ENCODE data around the gene KRTAP5-6.

DNA sequence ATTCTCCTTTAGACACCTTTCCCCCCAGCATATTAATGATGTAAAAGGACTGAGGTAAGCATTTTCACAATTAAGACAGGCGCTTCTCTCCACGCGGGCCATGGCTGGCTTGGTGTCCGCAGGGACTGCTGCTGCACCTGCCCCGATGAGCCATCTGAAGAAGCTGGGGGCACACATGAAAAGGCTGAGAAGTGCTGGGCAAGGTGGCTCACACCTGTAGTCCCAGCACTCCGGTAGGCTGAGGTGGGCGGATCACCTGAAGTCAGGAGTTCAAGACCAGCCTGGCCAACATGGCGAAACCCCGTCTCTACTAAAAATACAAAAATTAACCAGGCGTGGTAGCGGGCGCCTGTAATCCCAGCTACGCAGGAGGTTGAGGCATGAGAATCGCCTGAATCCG, 21.3 kb downstream of the KRTAP5-6 start:
- TF ChIP-seq, protein P1, sequence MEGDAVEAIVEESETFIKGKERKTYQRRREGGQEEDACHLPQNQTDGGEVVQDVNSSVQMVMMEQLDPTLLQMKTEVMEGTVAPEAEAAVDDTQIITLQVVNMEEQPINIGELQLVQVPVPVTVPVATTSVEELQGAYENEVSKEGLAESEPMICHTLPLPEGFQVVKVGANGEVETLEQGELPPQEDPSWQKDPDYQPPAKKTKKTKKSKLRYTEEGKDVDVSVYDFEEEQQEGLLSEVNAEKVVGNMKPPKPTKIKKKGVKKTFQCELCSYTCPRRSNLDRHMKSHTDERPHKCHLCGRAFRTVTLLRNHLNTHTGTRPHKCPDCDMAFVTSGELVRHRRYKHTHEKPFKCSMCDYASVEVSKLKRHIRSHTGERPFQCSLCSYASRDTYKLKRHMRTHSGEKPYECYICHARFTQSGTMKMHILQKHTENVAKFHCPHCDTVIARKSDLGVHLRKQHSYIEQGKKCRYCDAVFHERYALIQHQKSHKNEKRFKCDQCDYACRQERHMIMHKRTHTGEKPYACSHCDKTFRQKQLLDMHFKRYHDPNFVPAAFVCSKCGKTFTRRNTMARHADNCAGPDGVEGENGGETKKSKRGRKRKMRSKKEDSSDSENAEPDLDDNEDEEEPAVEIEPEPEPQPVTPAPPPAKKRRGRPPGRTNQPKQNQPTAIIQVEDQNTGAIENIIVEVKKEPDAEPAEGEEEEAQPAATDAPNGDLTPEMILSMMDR (IDR thresholded peaks at IDR 0.05), result no peak
- no peak for TF ChIP-seq POLR2A (IDR thresholded peaks at IDR 0.05)
- TF ChIP-seq POLR2AphosphoS5 (IDR thresholded peaks at IDR 0.05), result no peak
